Fibroblast of skin of left biceps (primary cell): ENCODE results near the gene CALML3.

Source experiments
- DNase-seq, 2 experiments: peaks; one replicate each; pipeline ENCODE4 v3.0.0-alpha.2; 2013; ENCODE audit warnings: low read depth in 2 of 2

Gene CALML3

DNA sequence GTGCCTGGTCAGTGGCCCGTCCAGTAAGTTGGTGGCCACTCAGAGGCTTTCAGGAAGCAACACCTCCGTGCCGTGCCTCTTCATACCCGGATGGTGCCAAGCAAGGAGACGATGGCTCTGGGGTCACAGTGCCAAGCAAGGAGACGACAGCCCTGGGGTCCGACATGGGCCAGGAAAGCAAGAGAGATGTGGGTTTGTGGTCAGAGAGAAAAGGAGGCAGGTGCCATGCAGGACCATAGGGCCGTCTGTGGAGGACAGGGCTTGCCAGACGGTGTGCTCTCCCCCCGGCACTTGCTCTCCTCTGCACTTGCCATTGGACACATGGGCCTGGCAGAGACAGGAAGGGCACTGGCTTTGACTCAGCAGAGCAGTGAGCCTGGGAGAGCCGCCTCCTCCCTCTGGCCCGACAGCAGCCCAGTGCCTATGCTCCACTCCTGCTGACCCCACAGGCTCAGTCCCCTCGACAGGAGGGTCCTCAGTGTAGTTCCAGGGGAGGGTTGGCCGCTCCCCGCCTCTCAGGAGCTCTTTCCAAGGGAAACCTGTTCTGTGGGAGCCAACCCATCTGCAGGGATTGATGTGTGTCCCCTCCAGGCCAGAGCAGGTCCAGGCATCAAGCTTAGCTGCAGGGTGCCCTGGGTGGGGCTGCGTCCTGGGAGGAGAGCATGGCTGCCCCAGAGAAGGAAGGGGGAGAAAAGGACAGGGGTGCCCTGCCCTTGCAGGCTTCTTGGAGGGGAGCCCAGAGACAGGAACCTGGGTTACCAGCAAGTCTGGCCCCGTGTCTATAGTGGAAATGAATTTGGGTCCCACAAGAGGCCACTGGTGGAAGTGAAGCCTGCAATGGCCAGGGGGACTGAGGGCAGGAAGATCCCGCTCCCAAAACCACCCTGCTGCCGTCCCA lies 17.8 kb upstream of the CALML3 start:
- no peak for DNase-seq

DNA sequence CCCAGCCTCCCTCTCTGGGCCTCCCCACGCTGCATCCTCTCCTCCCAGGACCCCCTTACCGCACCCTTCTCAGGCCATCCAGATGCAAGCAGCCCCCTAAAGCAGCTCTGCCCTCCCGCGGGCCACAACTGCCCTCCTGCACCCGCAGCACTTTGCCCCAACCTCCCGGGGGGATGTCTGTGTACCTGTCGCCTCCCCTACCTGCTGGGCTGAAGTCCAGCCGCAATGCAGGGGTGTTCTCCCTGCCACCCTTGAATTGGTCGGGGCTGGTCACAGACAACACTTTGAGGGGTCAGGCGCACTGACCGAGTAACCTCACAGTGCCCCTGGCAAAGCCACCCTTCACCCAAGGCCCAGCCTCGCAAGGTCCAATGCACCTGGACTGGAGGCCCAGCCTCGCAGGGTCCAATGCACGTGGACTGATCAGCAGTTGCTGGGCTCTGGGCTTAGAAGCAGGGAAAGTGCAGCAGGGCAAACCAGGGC lies 17.1 kb upstream of the CALML3 start:
- DNase-seq = no peak

DNA sequence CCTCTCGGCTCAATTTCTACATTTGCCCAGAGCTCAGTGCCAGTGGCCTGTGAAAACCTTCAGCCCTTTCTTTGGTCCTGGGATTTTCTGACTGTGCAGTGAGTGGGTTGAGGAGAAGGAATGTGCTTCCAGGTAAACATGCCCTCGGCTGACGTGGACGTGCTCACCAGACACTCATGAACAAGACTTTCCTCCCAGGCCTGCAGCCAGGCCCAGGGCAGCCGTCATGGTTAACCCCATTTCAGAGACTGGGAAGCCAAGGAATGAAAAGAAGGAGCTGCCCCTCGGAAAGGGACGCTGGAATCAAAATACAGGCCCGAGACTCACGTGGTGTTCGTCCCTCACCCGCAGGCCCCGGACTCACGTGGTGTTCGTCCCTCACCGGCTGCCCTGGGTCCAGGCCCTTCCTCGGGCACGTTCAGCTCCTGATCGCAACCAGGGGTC lies 16.6 kb upstream of the CALML3 start:
- no peak for DNase-seq

DNA sequence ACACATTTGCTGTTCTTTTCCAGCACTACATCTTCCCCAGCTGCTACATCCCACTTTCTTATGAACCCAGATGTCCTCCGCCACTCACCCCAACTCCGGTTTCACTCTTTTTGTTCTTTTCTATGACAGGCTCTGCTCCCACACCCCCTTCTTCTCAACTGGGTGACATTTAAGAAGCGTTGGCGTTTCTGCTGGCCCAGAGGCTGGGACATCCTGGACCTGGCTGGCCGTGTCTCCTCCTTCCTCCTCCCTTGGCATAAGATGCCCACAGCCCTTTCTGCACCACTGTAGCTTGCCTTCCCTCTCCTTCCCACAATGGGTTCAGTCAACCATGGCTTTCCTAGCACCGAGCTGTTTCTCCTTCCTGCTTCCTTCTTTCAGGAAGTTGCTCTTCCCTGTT lies 16.0 kb upstream of the CALML3 start:
- no peak for DNase-seq

DNA sequence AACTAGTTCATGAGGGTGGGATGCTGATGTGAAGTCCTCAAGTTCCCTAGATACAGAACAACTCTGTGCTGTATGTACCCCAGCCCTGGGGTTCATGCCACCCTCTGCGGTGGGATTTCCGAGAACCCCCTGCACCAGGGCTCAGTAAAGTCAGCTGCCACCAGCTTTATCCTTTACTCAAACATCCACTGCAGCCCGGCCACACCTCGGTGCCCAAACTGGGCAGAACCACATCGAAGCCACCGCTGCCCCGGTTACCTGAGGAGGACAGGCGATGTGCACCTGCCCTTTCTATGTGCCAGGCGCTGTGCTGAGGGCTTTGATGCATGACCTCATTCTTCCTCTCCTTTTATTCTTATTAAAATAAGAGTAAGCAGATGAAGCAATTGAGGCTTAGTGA lies 15.5 kb upstream of the CALML3 start:
- DNase-seq = no peak

DNA sequence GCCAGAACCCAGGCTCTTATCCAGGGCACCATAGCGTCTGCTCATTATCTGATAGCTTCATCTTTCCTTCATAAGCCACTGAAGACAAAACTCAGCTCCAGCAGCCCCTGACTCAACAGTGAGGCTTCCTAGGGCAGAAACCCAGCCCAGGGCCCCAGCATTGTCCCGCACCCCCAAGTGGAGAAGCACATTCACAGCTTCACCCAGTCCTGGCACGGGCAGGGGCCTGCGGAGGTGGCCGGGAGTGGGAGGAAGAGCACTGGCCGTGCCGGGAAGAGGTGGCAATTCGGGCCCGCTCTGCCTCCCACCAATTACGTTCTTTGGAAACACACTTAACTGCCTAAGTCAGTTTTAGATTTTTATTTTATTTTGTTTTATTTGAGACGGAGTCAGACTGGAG lies 15.1 kb upstream of the CALML3 start:
- no peak for DNase-seq

DNA sequence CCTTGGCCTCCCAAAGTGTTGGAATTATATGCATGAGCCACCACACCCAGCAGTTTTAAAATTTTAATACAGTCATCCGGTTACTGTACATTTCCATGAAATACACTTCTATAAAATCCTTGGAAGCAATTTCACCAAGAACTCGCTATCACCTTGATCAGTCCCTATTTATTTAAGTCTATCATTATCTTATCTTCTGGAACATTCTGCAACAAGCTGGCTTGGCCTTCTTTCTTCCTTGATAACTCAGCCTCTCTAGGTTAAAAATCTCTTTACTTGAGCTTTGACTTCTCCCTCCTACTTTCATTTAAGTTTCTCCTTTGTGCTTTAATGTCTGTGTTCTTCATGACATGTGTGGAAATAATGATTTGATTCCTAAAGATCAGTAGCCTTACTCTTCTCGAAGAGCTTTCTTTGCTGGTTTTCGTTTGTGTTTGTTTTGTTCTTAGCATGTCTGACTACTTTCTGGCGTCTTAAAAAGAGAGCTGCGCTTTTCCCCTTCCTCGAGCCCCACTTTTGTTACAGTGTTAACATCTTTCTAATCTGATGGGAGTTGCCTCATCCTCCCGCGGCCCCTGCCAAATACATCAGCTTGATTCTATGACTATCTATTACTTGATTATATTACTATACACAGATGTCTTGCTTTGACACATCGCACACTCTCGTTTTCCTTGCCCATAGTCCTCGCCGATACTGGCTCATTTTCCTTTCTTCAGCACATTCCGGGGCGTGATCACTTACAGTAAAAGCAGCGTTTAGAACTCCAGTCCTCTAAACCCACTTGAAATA lies 14.3 kb upstream of the CALML3 start:
- DNase-seq = peak in 1 of 2 experiments; percentile 3

DNA sequence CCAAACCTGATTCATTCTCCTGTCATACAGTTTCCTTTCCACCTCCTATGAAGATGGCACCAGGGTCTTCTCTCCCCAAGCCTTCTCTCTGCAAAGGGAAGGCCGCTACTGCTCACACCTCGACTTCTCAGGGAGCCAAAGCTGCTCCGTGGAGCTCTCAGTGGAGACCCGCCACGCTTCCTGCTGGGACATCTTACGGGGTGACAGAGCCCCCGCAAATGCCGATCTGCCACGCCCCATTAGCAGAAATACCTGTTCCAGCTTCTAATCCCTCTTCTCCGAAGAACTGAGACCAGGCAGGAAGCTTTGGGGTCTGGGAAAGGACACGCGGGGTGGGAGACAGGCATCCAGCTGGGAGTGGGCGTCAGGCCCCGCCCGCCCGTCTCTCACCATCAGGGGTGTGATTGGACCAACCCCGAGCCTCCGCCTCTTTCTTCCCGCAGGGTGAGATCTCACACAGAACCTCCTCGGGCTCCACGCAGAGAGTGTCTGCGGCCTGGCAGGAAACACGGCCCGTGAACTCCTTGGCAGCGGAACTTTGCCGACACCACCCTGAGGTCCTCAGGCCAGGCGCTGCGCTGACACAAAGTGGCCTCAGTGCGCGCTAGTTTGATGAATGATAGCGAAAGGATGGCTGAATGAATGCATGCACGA lies 13.4 kb upstream of the CALML3 start:
- DNase-seq = no peak

DNA sequence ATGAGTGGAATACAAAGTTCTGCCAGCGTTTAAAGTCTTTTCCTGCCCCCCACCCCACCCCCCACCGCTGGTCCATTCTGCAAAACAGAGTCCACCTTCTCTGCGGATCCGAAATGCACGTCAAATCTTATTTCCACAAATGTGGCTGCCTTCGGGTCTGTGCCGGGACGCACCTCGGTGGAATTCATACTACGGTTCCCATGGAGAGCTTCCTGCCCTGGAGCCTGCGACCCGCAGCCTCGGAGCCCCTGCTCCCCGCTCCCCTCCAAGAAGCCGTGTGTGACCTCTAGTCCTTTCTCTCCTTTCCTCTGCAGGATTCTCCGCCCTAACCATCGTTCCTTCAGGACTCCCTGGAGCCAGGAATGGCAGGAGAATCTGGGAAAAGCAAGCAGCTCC lies 12.9 kb upstream of the CALML3 start:
- DNase-seq = no peak

DNA sequence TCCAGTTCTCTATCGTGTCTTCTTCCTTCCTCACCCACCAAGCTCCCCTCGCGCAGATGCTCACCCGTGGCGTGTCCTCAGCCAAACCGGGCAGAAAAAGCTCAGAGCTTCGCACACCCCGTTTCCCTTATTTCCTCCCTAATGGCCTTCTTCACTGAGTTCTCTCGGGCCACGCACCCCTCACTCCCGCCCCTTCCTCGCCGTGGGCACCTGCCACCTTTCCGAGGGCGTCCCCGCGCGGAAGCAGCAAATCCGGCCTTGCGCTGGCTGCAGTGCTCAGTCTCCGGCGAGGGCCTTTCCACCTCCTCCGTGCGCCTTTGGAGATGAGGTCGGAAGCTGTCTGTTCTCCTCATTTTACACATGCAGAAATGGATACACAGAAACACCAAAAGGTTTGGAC lies 12.4 kb upstream of the CALML3 start:
- DNase-seq = no peak

DNA sequence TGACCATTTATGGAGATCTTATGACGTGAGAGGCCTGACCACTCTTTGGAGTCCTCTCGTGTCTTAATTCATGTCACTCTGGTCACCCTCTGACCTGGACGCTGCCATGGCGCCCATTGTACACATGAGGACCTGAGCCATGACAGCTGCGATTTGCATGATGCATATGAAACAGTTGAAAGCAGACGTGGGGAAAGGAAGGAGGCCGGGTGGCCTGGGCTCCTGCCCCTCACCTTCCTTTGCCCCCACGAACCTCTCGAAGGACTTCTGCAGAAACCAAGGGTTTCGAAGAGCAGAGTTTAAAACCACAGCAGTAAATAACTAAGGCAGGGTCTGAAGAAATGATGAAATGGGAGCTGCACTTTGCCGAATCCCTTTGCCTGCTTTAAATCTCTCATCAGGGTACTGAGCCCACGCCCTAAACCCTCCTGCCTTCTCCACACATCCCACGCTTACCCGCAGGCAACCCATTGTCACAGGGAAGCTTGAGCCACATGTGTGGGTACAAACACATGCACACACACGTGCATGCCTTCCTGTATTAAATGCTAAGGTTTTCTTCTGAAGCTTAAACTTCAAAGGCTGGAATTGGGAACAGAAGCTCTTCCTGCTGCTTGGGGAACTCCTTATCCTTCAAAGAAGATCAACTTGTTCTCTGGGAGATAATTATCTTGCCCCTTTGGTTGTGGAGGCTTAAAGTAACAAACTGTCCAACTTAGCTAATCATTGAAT lies 11.7 kb upstream of the CALML3 start:
- no peak for DNase-seq

DNA sequence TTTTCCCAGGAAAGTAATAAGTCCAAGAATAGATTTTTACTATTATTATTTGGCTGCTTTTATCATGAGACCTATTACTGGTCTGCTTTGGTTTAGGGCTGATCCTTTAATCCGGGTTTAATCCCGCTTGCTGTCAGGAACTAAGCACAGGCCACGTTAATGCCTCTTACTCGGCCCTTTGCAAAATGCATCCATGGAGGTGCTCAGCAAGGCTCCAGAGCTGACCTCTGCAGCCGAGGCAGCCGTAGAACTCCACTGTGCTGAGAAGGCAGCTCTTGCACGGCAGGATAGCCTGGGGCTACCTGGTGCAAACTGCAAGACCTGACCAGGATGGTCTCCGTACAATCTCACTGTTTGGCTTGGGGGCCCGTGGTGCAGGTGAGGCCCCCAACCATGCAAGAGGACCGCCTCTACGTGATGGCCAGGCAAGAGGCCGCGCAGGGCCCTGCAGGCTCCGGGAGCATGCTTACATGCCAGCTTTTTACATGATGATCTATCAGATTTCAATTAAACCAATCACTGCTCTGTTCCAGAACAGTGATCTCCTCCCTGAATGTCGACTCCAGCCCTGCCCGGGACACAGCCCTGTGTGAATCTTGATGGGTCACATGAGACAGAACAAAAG lies 10.4 kb upstream of the CALML3 start:
- no peak for DNase-seq

DNA sequence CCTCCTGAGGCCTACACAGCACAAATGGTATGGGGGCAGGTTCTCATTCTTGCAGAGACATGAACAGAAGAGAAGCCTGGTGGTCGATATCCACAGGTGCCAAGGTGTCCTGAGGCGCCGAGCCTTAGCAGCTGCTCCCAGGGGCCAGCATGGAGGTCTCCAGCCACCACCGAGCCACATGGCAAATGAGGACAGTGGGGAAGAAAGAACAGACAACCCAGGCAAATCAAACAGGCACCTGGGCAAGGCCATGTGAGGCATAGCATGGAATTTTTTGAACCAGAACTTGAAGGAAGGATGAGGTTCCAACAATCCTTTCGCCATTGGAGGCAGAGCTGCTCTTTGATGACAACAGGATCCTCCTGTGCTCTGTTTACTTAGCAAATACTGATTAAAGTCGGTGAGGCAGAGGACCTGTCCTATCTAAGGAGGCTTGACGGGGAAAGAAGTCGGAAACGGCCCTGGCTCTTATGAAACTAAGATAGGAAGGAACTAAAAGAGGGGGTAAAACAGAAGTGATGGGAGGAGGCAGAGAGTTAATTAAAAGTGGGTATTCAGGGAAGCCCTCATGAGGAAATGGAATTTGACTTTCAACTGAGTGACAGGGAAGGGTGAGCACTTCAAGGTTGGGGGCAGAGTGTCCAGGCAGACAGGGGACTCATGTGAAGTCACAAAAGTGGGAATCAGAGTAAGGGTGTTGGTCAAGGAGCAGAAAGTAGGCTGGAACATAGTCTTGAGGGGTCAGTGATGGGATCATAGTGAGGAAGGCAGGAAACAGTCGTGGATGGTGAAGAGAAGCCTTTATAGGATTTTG lies 8.6 kb upstream of the CALML3 start:
- DNase-seq = no peak

DNA sequence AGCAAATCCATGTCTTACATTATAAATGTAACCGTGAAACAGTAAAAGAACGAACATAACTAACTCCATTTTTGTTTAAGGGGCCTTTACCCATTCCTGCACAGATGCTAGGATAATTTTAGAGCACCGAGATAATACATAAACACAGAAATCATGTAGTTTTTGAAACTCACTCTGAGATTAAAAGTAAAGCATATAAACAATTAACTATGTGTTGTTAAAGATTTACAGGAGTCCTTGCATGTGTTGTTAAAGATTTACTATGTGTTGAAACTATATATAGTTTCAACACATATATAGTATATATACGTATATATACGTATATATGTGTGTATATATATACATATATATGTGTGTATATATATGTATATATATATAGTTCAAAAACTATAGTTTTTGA lies 7.2 kb upstream of the CALML3 start:
- DNase-seq = no peak

DNA sequence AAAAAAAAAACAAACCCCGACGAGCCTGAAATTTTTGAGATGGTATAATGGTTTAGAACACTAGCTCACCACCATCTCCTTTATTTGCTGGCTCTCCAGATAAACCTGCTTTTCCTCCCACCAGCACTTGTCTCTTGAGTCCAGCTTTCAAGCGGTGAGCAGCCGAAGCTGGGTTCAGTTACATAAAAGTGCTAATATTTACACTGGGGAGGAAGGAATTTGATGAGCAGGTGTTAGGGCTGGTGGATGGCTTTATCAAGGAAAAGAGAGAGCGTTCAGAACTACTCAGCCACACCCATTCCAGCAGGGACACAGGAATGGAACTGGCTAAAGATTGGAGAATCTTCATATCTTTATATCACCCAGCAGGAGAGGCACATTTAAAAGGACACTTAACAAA lies 6.6 kb upstream of the CALML3 start:
- no peak for DNase-seq

DNA sequence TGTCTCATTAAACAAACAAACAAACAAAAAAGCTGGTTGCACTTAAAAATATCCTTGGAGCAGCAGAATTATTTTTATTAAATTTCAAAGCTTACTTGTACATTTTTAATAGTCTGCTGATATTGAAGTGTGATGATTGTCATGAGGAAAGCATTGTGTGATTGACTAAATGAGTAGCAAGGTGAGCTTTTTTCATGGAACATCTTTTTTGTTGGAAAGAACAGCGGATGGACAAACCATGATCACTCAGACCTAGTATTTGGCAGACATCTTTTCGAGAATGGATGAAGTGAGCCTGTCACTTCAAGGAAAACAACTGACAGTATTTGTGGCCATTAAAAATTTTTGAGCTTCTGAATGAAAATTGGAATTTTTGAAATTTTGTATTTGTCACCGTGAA lies 5.7 kb upstream of the CALML3 start:
- DNase-seq = no peak

DNA sequence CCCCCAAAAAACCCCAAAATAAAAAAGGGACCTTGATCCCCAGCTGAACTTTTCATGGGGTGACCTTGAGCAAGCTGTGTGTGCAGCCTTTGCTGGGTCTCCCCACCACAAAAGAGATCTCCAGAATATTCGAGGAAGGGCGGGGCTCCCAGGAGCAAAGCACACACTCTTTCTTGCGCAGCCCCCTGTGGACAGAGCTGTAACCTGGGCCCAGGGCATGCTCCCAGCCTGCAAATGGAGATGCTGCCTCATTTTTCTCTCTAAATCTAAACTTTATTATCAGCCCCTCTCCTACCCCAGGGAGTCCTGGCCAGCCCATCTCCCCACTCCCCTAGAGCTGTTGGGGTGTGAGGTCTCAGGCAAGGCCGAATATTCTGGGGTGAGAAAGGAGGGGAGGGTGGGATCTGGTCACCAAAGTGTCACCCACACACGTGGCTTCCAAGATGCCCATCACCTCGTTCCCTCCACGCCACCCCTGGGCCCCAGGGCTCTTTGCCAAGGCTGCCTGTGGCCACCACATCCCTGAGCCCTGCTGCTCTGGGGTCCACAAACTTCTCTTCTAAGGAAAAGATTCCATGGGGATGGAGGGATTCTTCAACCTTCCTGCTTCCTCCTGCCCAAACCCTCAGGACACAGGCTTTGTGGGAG lies 1.7 kb upstream of the CALML3 start:
- no peak for DNase-seq

DNA sequence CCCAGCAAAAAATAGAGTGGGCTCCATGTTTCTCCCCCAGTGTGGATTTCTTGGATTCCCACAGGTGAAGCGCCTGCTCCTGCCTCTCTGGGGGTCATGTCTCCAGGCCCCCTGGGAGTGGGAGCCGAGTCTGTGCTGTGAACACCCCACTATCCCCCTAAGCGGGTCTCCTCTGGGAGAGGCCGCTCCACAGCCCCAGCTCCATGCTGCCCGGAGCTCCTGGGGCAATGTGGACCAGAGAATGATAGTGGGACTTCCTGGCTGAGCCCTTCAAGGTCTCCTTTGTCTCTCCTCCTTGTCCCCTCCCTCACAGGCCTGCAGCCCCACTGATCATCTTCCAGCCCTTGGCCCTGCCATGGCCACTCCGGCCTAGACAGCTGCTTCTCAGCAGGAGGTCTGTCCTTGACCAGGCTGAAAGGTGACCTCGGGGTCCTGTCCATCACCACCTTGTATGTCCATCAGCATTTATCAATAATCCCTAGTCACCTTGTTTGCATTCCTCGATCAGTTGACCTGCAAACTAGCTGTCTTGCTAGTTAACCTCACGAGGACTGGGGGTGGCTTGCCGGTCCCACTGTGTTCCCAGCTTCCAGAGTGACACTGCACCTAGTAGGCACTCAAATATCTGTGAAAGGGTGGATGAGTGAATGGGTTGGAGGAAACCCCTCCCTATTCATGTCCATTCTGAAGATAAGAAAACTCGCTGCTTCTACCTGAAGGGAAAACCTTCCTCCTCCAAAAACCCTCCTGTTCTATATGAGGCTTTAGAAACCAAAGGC lies 776 bp upstream of the CALML3 start:
- no peak for DNase-seq
